A549 treated with dexamethasone at 1 μM for 4 hours (cell line): ENCODE measurements around the gene ZNF717. TPM values are rescaled to one million over a fixed set of nuclear protein-coding genes. Genes with fewer than 3 reads are reported as not detected.

Experiments
- total RNA-seq: library from RNA; stranded (reverse); fragments of 200-300 nt; extraction: Qiagen RNA extraction; gene quantifications from 5 replicates; pipeline ENCODE4 v1.2.3, GENCODE V29; 2022

ZNF717 gene
- 2.6 to 3.7 TPM (median 3.1 TPM) in 5 replicates for total RNA-seq

GRCh38 chr3:75785081-75785755 lies at the start of gene ZNF717:
Gene ZNF717 (minus strand): TSS chr3:75785549. CDS start chr3:75783362, 2,187 bp downstream.

Other genes with a start within 250 kb of the ZNF717 start
- gene FRG2C, start 121.2 kb downstream of the ZNF717 start, total RNA-seq = 0.03 to 0.06 TPM (median 0.05 TPM) in 3 of 5 replicates, not detected in the others